Effector memory CD4-positive, alpha-beta T cell (primary cell): ENCODE measurements around the gene TTPAL.

Source experiments
- DNase-seq, 3 donors: peaks; one replicate each; pipeline ENCODE4 v3.0.0-alpha.2; 2020
- H3K27ac ChIP-seq: 2 replicates; pipeline ENCODE4 v1.7.0; 2013; ENCODE audit warnings: mild to moderate bottlenecking, low read length, moderate library complexity; ENCODE audit not compliant: insufficient read depth, poor library complexity, severe bottlenecking
- H3K27me3 ChIP-seq: replicated peaks from 2 replicates; pipeline ENCODE4 v1.7.0; 2013; ENCODE audit warnings: mild to moderate bottlenecking, low read length; ENCODE audit not compliant: insufficient read depth, control insufficient read depth, poor library complexity, severe bottlenecking
- H3K36me3 ChIP-seq: 2 replicates; pipeline ENCODE4 v1.7.0; 2013; ENCODE audit warnings: mild to moderate bottlenecking, low read length, moderate library complexity; ENCODE audit not compliant: control insufficient read depth, insufficient read depth
- H3K4me1 ChIP-seq: 2 replicates; pipeline ENCODE4 v1.7.0; 2013; ENCODE audit warnings: low read length, mild to moderate bottlenecking; ENCODE audit not compliant: control insufficient read depth, insufficient read depth, poor library complexity, severe bottlenecking
- H3K4me3 ChIP-seq: 2 replicates; pipeline ENCODE4 v1.7.0; 2013; ENCODE audit warnings: low read length, low read depth, mild to moderate bottlenecking; ENCODE audit not compliant: insufficient read depth, poor library complexity, severe bottlenecking
- H3K9me3 ChIP-seq: 2 replicates; pipeline ENCODE4 v1.7.0; 2013; ENCODE audit warnings: mild to moderate bottlenecking, low read length, moderate library complexity; ENCODE audit not compliant: control insufficient read depth
- total RNA-seq, 3 donors: gene quantifications; one replicate each; lab custom pipeline; 2026; lab: John Stamatoyannopoulos, UW

TTPAL gene, protein sequence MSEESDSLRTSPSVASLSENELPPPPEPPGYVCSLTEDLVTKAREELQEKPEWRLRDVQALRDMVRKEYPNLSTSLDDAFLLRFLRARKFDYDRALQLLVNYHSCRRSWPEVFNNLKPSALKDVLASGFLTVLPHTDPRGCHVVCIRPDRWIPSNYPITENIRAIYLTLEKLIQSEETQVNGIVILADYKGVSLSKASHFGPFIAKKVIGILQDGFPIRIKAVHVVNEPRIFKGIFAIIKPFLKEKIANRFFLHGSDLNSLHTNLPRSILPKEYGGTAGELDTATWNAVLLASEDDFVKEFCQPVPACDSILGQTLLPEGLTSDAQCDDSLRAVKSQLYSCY
- 18.7 to 27.8 (median 25.9) reads per million in 3 donors for total RNA-seq

DNA sequence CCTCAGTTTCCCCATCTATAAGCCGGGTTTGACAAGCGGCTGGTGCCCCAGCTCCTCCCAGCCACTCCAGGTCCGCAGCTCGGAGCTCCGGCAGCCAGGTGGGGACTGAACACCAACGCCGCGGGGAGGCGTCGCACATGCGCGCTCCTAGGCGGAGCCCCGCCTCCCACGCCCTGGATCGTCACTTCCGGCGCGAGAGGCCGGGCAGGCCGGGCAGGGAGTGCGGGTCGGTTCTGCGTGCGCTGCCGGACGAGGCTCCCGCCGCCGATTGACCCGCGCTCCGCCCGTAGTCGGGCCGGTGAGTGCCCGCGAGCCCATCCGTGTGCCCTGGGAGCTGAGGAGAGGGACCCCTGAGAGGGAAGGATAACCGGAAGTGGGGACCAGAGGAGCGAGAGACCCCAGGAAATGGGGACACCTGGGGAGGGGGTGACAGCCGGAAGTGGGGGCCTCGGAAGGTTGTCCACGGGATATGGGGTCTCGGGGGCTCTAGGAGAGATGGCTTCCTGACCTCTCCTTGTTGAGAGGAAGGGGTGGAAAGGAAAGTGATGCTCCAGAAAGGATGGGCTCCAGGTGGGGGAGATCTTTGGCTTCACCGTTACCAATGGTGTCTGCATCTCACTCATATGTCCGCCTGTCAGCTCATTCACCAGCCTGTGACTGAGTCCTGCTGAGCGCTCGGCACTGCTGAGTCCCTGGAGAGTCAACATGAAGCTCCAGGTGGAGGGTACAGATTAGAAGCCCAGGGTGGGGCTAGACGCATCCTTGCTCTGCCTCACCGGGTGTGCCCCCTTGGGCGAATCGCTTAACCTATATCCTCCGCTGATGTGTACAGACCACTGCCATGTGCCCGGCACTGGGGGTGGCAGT, at the start of gene TTPAL:
TTPAL (plus strand) TSS at position 181 of the 867 bp plus-strand sequence. CDS start 4,126 bp downstream, outside the sequence.
- no peaks in the 10 kb centered on the region for H3K9me3 ChIP-seq
- H3K4me1 ChIP-seq: peaks cover 13% of the 10 kb centered on the region
- DNase-seq: peak; percentile 74 to 82 (median 76)
- H3K27ac ChIP-seq: peak within 1 kb of the TSS; percentile 97
- H3K27me3 ChIP-seq: no peaks in the 10 kb centered on the region
- H3K36me3 ChIP-seq: peaks cover 11% of the 10 kb centered on the region
- H3K4me3 ChIP-seq: peak within 1 kb of the TSS; percentile 92

DNA sequence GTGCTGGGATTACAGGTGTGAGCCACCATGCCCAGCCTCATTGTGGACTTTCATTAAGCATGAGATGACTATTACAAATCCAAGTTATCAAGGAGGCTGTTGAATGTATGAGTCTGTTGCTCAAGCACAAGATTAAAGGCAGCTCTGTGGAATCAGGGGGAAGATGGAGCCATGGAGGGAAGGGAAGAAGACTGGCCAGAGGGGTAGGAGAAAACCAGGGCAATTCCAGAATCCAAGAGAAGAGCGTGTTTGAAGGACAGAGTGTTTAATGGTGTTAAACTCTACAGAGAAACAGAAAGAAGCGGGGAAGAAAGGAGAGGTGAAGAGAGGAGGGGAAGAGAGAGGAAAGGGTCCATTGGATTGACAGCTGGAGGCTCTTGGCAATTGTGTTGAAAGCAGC, 49.8 kb upstream of the TTPAL start:
- Histone ChIP-seq H3K4me1 (no peaks in the 10 kb centered on the region), H3K9me3 (no peaks in the 10 kb centered on the region), H3K4me3 (no peak overlapping the region)

DNA sequence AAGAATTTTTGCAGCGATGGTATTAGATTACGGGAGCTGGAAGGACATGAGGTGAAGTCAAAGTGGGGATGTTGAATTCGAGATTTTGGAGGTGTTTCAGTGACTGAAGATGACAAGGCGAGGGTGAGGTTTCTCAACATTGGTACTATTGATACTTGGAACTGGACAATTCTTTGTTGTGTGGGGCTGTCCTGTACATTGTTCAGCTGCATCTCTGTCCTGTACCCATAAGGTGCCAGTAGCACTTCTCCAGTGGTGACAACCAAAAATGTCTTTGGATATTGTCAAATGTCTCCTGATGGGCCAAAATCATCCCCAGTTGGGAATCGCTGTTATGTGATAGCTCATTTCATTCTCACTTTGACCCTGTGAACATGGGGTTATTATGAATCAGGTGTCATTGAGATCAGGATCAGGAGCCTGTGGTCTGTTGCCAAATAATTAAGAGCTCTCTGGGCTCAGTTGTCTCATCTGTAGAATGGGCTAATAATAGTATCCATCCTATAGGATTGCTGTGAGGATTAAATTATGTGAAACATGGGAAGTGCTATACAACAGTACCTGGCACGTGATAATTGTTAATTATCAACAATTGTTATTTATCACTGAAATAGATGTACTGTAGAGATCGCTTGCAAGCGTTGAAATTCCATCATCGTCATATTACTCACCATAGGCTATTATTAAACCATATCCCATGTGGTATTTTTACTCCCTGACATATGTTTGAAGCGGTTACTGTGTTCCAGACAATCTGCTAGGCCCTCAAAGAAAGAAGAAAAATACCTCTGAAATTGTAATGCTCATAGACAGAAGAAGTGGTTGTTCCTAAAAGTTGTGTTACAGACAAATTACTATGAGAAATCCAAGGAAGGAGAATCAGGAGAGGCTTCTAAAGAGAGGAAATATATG, 48.5 kb upstream of the TTPAL start:
- Histone ChIP-seq H3K4me1 (no peaks in the 10 kb centered on the region), H3K36me3 (no peaks in the 10 kb centered on the region), H3K4me3 (no peak overlapping the region), H3K9me3 (no peaks in the 10 kb centered on the region), H3K27me3 (no peaks in the 10 kb centered on the region), H3K27ac (no peak overlapping the region)
- DNase-seq: no peak

More for the DNA sequence above, 49.8 kb upstream of the TTPAL start:
- H3K27ac ChIP-seq: no peak overlapping the region
- no peak for DNase-seq
- no peaks in the 10 kb centered on the region for H3K27me3 ChIP-seq
- H3K36me3 ChIP-seq: no peaks in the 10 kb centered on the region

DNA sequence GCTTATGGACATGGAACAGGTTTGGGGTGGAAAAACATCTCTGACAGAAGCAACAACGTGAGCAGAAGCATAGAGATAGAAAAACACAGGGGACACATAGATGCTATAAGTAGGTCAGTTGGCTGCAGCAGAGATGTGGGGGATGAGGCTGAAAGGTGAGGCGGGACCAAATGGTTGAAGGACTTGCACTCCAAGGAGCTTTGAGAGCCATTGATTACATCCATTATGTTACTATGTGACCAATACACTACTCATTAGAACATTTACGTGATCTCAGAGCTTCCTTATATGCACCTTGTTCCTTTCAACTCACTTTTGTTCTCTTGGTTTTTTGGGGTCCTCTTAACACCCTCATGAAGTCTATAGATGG, 47.9 kb upstream of the TTPAL start:
- no peaks in the 10 kb centered on the region for H3K9me3 ChIP-seq
- H3K4me1 ChIP-seq: no peaks in the 10 kb centered on the region
- no peaks in the 10 kb centered on the region for H3K27me3 ChIP-seq
- DNase-seq: no peak
- H3K36me3 ChIP-seq: no peaks in the 10 kb centered on the region
- no peak overlapping the region for H3K27ac ChIP-seq
- no peak overlapping the region for H3K4me3 ChIP-seq

DNA sequence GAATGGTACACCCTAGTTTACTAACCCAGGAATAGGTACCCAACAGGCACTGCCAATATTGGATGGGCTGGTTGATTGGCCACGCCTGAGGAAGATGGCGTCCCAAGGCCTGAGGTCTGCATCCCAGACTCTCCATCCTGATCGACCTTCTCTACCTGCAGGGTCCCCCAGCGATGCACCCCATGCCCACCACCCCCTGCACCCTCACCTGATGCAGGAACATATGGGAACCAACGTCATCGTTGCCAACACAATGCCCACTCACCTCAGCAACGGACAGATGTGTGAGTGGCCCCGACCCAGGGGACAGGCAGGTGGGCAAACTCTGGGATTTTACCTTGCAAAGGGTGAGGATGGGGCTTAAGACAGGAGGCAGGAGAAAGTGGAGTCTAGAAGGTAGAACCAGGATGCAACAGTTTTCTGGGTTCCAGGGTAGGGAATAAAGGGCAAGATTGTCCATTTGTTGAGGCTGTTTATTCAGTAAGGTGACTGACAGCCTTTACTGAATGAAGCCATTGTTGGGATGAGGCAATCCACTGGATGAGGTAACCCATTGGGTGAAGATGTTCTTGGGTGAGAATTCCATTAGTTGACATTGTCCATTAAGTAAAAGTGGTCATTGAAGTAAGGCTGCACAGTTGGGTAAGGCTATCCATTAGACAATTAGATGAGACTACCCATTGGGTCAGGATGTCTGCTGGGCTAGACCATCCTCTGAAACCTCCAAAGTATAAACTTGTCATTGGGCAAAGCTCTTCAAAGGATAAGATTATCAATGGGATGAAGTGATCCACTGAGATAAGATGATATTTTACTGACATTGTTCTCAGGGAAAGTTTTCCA, 47.3 kb upstream of the TTPAL start:
- no peaks in the 10 kb centered on the region for H3K4me1 ChIP-seq
- no peak overlapping the region for H3K27ac ChIP-seq
- no peaks in the 10 kb centered on the region for H3K9me3 ChIP-seq
- no peak overlapping the region for H3K4me3 ChIP-seq
- H3K27me3 ChIP-seq: no peaks in the 10 kb centered on the region
- DNase-seq: no peak
- no peaks in the 10 kb centered on the region for H3K36me3 ChIP-seq

DNA sequence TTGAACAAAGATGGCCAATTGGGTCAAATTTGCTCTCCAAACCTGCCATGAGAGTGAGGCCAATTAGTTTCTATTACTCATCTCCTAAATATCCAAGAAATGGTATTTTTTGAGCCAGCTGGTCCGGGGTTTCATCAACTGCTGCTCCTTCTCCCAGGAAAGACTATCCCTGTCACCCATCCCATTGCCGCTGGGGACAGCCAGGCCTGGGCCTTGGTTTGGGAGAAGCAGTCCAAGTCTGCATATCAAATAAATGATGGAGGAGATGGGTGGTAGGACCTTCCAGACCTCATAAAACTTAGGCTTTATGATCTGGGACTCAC, 46.7 kb upstream of the TTPAL start:
- H3K27ac ChIP-seq: no peak overlapping the region
- H3K4me3 ChIP-seq: no peak overlapping the region
- DNase-seq: no peak
- no peaks in the 10 kb centered on the region for H3K36me3 ChIP-seq
- no peaks in the 10 kb centered on the region for H3K27me3 ChIP-seq
- no peaks in the 10 kb centered on the region for H3K9me3 ChIP-seq
- no peaks in the 10 kb centered on the region for H3K4me1 ChIP-seq

DNA sequence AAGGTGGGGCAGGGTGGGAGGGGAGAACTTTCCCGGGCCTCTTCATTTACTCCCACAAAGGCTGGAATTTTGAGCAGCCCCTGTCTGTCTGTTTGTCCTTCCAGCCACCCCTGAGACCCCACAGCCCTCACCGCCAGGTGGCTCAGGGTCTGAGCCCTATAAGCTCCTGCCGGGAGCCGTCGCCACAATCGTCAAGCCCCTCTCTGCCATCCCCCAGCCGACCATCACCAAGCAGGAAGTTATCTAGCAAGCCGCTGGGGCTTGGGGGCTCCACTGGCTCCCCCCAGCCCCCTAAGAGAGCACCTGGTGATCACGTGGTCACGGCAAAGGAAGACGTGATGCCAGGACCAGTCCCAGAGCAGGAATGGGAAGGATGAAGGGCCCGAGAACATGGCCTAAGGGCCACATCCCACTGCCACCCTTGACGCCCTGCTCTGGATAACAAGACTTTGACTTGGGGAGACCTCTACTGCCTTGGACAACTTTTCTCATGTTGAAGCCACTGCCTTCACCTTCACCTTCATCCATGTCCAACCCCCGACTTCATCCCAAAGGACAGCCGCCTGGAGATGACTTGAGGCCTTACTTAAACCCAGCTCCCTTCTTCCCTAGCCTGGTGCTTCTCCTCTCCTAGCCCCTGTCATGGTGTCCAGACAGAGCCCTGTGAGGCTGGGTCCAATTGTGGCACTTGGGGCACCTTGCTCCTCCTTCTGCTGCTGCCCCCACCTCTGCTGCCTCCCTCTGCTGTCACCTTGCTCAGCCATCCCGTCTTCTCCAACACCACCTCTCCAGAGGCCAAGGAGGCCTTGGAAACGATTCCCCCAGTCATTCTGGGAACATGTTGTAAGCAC, 46.0 kb upstream of the TTPAL start:
- Histone ChIP-seq H3K4me3 (no peak overlapping the region), H3K9me3 (no peaks in the 10 kb centered on the region), H3K27ac (no peak overlapping the region), H3K36me3 (no peaks in the 10 kb centered on the region), H3K4me1 (no peaks in the 10 kb centered on the region), H3K27me3 (no peaks in the 10 kb centered on the region)
- DNase-seq: no peak

DNA sequence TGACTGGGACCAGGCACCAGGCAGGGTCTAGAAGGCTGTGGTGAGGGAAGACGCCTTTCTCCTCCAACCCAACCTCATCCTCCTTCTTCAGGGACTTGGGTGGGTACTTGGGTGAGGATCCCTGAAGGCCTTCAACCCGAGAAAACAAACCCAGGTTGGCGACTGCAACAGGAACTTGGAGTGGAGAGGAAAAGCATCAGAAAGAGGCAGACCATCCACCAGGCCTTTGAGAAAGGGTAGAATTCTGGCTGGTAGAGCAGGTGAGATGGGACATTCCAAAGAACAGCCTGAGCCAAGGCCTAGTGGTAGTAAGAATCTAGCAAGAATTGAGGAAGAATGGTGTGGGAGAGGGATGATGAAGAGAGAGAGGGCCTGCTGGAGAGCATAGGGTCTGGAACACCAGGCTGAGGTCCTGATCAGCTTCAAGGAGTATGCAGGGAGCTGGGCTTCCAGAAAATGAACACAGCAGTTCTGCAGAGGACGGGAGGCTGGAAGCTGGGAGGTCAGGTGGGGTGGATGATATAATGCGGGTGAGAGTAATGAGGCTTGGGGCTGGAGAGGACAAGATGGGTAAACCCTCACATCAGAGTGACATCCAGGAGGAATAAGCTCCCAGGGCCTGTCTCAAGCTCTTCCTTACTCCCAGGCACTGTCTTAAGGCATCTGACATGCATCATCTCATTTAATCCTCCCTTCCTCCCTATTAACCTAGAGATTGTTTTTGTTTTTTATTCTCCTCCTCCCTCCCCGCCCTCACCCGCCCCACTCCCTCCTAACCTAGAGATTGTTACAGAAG, 45.2 kb upstream of the TTPAL start:
- Histone ChIP-seq H3K36me3 (no peaks in the 10 kb centered on the region), H3K27ac (no peak overlapping the region), H3K4me1 (no peaks in the 10 kb centered on the region), H3K9me3 (no peaks in the 10 kb centered on the region), H3K4me3 (no peak overlapping the region), H3K27me3 (no peaks in the 10 kb centered on the region)
- DNase-seq: no peak
